Measurements from ENCODE around the gene GULP1. TPM values are rescaled to one million over a fixed set of nuclear protein-coding genes. Genes with fewer than 3 reads are reported as not detected.

The GULP1 gene
- total and polyA plus RNA-seq, 2 of the 13 experiments (the other 11 are each of a cell fraction or from before 2014, with no cell fraction given), result 0.15 TPM; not detected in 1

DNA sequence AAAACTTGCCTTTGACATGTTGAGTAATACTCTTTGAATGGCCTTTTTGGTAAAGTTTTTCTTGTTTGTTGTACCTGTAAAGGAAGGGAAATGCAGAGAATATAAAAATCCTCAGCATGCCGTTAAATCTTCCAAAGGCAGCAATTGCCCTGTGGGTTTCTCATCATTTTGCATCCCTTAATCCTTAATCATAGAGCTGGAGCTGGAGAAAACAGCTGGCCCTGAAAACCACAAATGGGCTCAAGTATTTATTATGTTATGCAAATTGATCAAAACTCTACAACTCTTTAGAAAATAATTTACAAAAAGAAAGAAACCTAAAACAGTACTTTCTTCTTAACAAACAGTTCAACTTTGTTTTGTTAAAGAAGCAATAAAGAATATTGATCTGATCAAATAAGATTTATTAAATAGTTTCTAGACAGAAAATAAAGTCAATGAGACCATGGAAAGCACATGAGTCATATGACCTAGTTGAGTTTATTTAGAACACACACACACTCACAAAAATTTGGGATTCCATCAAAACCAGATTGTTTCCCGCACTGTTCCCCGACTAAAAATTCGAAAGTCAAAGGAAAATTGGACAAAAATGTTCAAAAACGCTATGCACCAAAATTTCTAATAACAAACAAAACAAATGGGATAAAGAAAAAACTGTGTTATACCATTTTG is 309.0 kb downstream of the GULP1 start:
- intact Hi-C loops (cut with micrococcal nuclease; ENCODE audit: unreplicated experiment), result no loop called here

More for the DNA sequence above, 309.0 kb downstream of the GULP1 start:
- H3K36me3 ChIP-seq (replicated peaks in 1 of 2; ENCODE audit: control insufficient read depth in 1 of 2, insufficient read depth in 2 of 2, low read length in 2 of 2), result no peaks in the 10 kb centered on the region
- peaks cover 6% of the 10 kb centered on the region; the same call in 1 of the 2 replicates for H3K4me1 ChIP-seq (ENCODE audit: insufficient read depth, low read length)
- H3K27ac ChIP-seq (ENCODE audit: extremely low read length, insufficient read depth, low read length), result no peak overlapping the region
- ChIA-PET CTCF (ENCODE audit: low intra/inter-chr PET ratio, low total read pairs) (no interaction called here), POLR2A (no interaction called here)
- no peaks in the 10 kb centered on the region for H4K20me1 ChIP-seq (ENCODE audit: insufficient read depth, low read length)
- H3K4me2 ChIP-seq (ENCODE audit: low read depth, low read length), result no peak overlapping the region
- in situ Hi-C loops (cut with HindIII; ENCODE audit: extremely low pct_ligation_motif_present, low pct_unique_long_range_greater_than_20kb), result no loop called here
- H3K9me3 ChIP-seq (ENCODE audit: low read length), result no peaks in the 10 kb centered on the region
- no TSS peak for BruUV-seq (replicated peaks)
- no peak overlapping the region for H3K4me3 ChIP-seq (replicated peaks in 1 of 3; ENCODE audit: insufficient read depth in 1 of 3, low read depth in 2 of 3, low read length in 3 of 3)
- ATAC-seq (no peak), DNase-seq (ENCODE audit: low spot score) (no peak), FAIRE-seq (no peak)
- H3K9ac ChIP-seq (ENCODE audit: insufficient read depth, low read depth, low read length), result no peak overlapping the region
- no peaks in the 10 kb centered on the region for H3K27me3 ChIP-seq (ENCODE audit: control insufficient read depth in 1 of 2, insufficient read depth in 2 of 2, low read length in 2 of 2)
- TF ChIP-seq LRRFIP1 (CRISPR knock-in tag; conservative IDR thresholded peaks at IDR 0.05) (no peak), ISL2 (CRISPR knock-in tag; IDR thresholded peaks at IDR 0.05) (no peak), KDM3A (CRISPR knock-in tag; IDR thresholded peaks at IDR 0.05; ENCODE audit: low read depth) (no peak), SALL2 (CRISPR knock-in tag; IDR thresholded peaks at IDR 0.05) (no peak), ZNF382 (CRISPR knock-in tag; IDR thresholded peaks at IDR 0.05; ENCODE audit: borderline replicate concordance) (no peak)
- 24% methylated on average over 5 of the region's 5 CpGs for WGBS (ENCODE audit: low lambda C conversion rate)
- no peaks in the 10 kb centered on the region for H3K79me2 ChIP-seq (ENCODE audit: insufficient read depth, low read length)
- H2AFZ ChIP-seq (ENCODE audit: low read length), result no peak overlapping the region

All from HepG2 (cell line).